Measurements from ENCODE around the gene CHST11.
"Not testable (repeated sequence)": the region's sequence is repeated elsewhere in the genome, so short reads cannot be mapped to it uniquely, and the experiment has no call there.

The CHST11 gene

DNA sequence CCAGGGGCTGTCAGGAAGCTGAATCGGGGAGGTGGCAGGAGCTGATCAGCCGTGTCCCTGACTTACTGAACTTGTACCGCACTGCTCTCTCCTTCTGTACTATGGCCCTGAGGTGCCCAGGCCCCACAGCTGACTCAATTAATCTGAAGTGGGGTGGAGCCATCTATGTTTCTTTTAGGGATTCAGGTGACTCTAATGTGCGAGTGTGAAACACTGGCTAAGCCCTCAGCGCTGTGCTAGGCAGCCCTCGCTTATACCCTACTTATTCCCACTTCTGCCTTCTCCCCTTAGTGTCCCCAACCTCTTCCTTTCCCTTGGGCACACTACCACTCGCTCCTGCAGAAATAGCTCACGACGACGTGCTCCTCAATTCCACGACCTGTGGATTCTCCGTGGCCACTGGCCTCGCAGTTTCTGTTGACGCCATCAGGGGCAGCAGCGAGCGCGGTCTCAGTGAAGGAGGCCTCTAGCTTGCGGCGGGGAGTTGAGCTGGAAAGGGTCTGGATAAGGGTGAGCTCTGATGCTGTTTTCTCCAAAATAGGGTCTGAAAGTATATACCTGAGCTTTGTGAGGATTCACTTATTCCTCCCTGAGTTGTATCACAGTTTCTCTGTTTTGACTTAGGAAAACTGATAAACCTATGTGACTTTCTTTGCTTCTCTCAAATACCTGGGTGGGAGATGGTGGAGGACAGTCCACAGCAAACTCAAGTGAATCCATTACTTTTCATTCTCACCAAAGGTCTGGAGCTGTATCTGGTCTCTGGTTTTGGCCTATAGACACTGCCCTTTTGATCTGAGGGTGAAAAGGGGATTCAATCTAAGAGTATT lies 333.8 kb downstream of the CHST11 start:
- peak; percentile 78 for DNase-seq

GRCh38 chr12:104792570-104792969 lies 335.8 kb downstream of the CHST11 start:
- no peak for DNase-seq

DNA sequence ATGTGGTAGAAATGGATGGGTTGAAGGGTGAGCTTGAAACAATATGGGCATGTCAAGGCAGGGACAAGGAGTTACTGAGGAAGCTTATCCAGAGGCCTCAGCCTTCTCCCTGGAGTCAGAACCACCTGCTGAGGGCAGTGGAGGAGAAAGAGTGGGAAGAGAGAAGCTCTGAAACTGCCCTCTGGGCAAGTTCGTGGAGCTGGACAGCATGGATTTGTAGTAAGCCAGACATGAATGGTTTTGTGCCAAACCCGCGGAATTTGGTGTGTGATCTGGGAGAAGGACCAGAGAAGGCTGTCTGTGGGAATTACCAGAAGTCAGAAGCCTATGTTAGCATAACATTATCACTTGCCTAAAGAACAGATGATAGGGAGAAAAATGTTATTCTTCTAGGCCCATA lies 336.5 kb downstream of the CHST11 start:
- DNase-seq: no peak

DNA sequence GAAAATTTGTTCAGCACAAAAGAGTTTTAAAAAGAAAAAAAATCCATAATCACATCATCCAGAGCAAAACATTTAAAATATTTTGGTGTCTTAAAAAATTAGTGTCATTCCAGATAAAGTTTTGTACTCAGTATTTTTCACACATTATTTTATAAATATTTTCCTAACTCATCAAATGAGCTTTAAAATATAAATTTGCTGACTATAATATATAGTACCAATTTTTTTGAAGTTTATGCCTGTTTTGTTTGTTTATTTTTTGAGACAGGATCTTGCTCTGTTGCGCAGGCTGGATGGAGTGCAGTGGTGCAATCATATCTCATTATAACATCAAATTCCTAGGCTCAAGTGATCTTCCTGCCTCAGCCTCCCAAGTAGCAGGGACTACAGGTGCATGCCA lies 337.2 kb downstream of the CHST11 start:
- no peak for DNase-seq

DNA sequence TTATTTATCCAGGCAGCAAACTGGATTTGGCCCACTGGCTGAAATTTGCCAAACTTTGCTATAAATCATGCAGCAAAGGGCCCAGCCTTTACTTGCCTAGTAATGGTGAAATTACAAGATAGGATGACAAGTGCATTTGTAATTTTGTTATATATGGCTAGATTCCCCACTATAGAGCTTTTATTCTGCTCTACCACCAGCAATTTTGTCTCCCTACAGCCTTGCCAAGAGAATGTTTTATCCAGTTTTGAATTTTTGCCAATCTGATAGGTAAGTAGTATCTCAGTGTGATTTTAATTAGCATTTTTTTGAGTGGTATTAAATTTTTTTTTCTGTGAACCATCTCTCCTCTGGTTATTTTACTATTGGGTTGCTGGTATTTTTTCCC lies 339.7 kb downstream of the CHST11 start:
- DNase-seq: no peak

- DNase-seq: no peak
Measured at GRCh38 chr12:104799458-104799857, 342.7 kb downstream of the CHST11 start.

- DNase-seq: no peak
Measured at GRCh38 chr12:104801005-104801404, 344.3 kb downstream of the CHST11 start.

DNA sequence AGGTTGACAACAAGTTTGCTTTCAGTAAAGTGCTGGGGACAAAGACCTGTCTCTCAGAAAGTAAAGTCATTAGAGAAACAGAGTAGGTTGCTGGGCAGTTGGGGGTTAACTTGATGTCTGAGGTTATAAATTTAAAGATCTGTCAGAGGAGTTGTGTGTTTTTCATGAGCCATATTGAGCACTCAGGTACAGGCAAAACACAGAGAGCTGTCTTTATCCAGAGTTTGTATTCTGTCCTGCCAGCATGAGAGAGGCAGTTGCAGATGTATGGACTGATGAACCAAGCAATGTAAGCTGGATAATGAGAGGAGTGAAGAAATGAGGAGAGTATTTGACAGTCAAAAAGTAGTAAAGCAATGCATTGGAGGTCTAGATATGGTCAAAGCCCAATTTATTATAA lies 344.7 kb downstream of the CHST11 start:
- DNase-seq: no peak

- DNase-seq: no peak
Measured at GRCh38 chr12:104802208-104802607, 345.5 kb downstream of the CHST11 start.

- DNase-seq: no peak
Measured at GRCh38 chr12:104805186-104805585, 348.4 kb downstream of the CHST11 start.

DNA sequence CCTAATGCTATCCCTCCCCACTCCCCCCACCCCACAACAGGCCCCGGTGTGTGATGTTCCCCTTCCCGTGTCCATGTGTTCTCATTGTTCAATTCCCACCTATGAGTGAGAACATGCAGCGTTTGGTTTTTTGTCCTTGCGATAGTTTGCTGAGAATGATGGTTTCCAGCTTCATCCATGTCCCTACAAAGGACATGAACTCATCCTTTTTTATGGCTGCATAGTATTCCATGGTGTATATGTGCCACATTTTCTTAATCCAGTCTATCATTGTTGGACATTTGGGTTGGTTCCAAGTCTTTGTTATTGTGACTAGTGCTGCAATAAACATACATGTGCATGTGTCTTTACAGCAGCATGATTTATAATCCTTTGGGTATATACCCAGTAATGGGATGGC lies 349.4 kb downstream of the CHST11 start:
- DNase-seq: not testable (repeated sequence)

DNA sequence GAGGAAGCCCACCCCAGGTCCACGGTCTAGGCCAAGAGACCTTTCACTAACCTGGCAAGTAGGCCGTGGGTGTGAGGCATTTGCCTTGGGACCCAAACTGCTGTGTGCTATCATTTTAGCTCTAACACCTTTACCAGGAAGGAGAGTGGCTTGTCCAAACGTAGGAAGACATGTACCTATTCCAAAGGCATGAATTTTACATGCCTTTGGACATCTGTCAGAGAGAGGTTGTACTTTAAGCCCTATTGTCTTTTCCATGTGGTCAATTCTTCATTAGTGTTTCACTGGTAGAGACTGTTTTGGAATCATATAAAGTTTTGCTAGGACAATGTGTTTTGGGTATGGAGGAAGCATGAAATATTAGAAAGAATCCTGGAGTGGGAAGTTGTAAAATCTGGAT lies 352.5 kb downstream of the CHST11 start:
- no peak for DNase-seq

GRCh38 chr12:104809706-104810385 lies 353.1 kb downstream of the CHST11 start:
- no peak for DNase-seq

All from activated CD8-positive, alpha-beta memory T cell treated with anti-CD3 and anti-CD28 coated beads, Interleukin-2, amount 50 U/mL, for 48 hours (primary cell).